Measurements from ENCODE around the gene CCNB1.

DNA sequence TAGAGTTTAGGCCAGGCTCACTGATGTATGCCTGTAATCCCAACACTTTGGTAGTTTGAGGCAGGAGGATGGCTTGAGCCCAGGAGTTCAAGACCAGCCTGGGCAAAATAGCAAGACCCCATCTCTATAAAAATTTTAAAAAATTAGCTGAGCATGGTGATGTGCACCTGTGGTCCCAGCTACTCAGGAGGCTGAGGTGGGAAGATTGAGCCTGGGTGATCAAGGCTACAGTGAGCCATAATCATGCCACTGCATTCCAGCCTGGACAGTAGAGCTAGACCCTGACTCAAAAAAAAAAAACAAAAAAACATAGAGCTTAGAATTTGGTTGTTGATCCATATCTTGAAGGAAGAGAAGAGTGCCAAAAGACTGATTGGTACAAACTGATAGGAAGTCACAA lies 53.0 kb downstream of the CCNB1 start:
- TF ChIP-seq, protein P1, sequence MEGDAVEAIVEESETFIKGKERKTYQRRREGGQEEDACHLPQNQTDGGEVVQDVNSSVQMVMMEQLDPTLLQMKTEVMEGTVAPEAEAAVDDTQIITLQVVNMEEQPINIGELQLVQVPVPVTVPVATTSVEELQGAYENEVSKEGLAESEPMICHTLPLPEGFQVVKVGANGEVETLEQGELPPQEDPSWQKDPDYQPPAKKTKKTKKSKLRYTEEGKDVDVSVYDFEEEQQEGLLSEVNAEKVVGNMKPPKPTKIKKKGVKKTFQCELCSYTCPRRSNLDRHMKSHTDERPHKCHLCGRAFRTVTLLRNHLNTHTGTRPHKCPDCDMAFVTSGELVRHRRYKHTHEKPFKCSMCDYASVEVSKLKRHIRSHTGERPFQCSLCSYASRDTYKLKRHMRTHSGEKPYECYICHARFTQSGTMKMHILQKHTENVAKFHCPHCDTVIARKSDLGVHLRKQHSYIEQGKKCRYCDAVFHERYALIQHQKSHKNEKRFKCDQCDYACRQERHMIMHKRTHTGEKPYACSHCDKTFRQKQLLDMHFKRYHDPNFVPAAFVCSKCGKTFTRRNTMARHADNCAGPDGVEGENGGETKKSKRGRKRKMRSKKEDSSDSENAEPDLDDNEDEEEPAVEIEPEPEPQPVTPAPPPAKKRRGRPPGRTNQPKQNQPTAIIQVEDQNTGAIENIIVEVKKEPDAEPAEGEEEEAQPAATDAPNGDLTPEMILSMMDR (conservative IDR thresholded peaks at IDR 0.05) = no peak
- TF ChIP-seq ZFX (IDR thresholded peaks at IDR 0.05) = no peak
